Suprapubic skin (tissue), 4 donors: ENCODE data around the gene STXBP4. TPM values are rescaled to one million over a fixed set of nuclear protein-coding genes. Genes with fewer than 3 reads are reported as not detected.

ENCODE experiments used
- DNase-seq, 2 donors: peaks; one replicate each; pipeline ENCODE4 v3.0.0-alpha.2; 2019; ENCODE audit warnings: low spot score in 2 of 2
- H3K27ac ChIP-seq: fragments of 200-600 bp; sonication (generic); one replicate; pipeline ENCODE4 v1.5.1; 2019
- H3K27me3 ChIP-seq: fragments of 200-600 bp; sonication (generic); one replicate; pipeline ENCODE4 v1.5.1; 2019
- H3K36me3 ChIP-seq: fragments of 200-600 bp; sonication (generic); one replicate; pipeline ENCODE4 v1.5.1; 2019
- H3K4me1 ChIP-seq: fragments of 200-600 bp; sonication (generic); one replicate; pipeline ENCODE4 v1.5.1; 2019
- H3K4me3 ChIP-seq: fragments of 200-600 bp; sonication (generic); one replicate; pipeline ENCODE4 v1.5.1; 2019; ENCODE audit warnings: mild to moderate bottlenecking
- H3K9me3 ChIP-seq: fragments of 200-600 bp; sonication (generic); one replicate; pipeline ENCODE4 v1.5.1; 2019
- CTCF ChIP-seq, 2 donors: fragments of 200-600 bp in 1 of 2; fragments of 450-650 bp in 1 of 2; sonication (generic) in 1 of 2; IDR thresholded peaks; one replicate each; pipeline ENCODE4 v1.5.1; 2016 to 2019; ENCODE audit warnings: antibody characterized with exemption in 2 of 2, mild to moderate bottlenecking in 1 of 2, moderate library complexity in 1 of 2
- EP300 ChIP-seq: sonication (generic); formaldehyde crosslinking; IDR thresholded peaks from one replicate; pipeline ENCODE4 v1.6.1; 2017; ENCODE audit warnings: antibody characterized with exemption
- POLR2A ChIP-seq, 2 donors: fragments of 450-650 bp; IDR thresholded peaks; one replicate each; pipeline ENCODE4 v1.6.1; 2017; ENCODE audit warnings: antibody characterized with exemption in 2 of 2, mild to moderate bottlenecking in 2 of 2, moderate library complexity in 2 of 2
- POLR2AphosphoS5 ChIP-seq, 3 donors: sonication (generic); formaldehyde crosslinking; IDR thresholded peaks; one replicate each; pipeline ENCODE4 v1.6.1; 2017; ENCODE audit warnings: antibody characterized with exemption in 3 of 3
- WGBS: methylation state at CpG from one replicate; pipeline ENCODE4 v1.1.5; 2018; 5-methylcytosine and 5-hydroxymethylcytosine counted together
- total RNA-seq, 4 donors: library from RNA; depleted of rRNA; stranded (reverse); fragments of >200 nt; gene quantifications; one replicate each; pipeline ENCODE4 v1.1.0, GENCODE V29; 2016

STXBP4 gene
- total RNA-seq, 4 donors from 2014 or later, result 1.6 to 29.4 (median 7.4) TPM

- H3K4me1 ChIP-seq, result no peaks in the 10 kb centered on the region
- H3K27me3 ChIP-seq, result no peaks in the 10 kb centered on the region
- no peak overlapping the region for H3K27ac ChIP-seq
- DNase-seq, result no peak
- no peaks in the 10 kb centered on the region for H3K9me3 ChIP-seq
- H3K36me3 ChIP-seq, result no peaks in the 10 kb centered on the region
- TF ChIP-seq POLR2A (IDR thresholded peaks at IDR 0.05) (no peak), CTCF (IDR thresholded peaks at IDR 0.05) (no peak), POLR2AphosphoS5 (IDR thresholded peaks at IDR 0.05) (no peak), EP300 (no peak)
- no peak overlapping the region for H3K4me3 ChIP-seq
Observed at GRCh38 chr17:55121268-55121667, 152.7 kb downstream of the STXBP4 start.

GRCh38 chr17:55122114-55122513 lies 153.5 kb downstream of the STXBP4 start:
- 90% methylated on average over 2 of the region's 2 CpGs for WGBS
- no peak overlapping the region for H3K27ac ChIP-seq
- TF ChIP-seq POLR2A (IDR thresholded peaks at IDR 0.05), result no peak
- no peak for TF ChIP-seq EP300
- TF ChIP-seq POLR2AphosphoS5 (IDR thresholded peaks at IDR 0.05), result no peak
- no peak for TF ChIP-seq CTCF (IDR thresholded peaks at IDR 0.05)

GRCh38 chr17:55124730-55125360 lies 156.3 kb downstream of the STXBP4 start:
- no peaks in the 10 kb centered on the region for H3K9me3 ChIP-seq
- H3K4me1 ChIP-seq, result no peaks in the 10 kb centered on the region
- no peak for TF ChIP-seq CTCF (IDR thresholded peaks at IDR 0.05)
- no peak for TF ChIP-seq POLR2A (IDR thresholded peaks at IDR 0.05)
- no peak for TF ChIP-seq EP300
- TF ChIP-seq POLR2AphosphoS5 (IDR thresholded peaks at IDR 0.05), result no peak
- H3K27ac ChIP-seq, result no peak overlapping the region
- no peaks in the 10 kb centered on the region for H3K27me3 ChIP-seq
- WGBS, result 98% methylated on average over 3 of the region's 3 CpGs
- H3K4me3 ChIP-seq, result no peak overlapping the region
- no peaks in the 10 kb centered on the region for H3K36me3 ChIP-seq
- DNase-seq, result no peak

More at GRCh38 chr17:55122114-55122513, 153.5 kb downstream of the STXBP4 start:
- Histone ChIP-seq H3K27me3 (no peaks in the 10 kb centered on the region), H3K4me3 (no peak overlapping the region), H3K9me3 (no peaks in the 10 kb centered on the region), H3K36me3 (no peaks in the 10 kb centered on the region), H3K4me1 (no peaks in the 10 kb centered on the region)
- no peak for DNase-seq

- H3K4me1 ChIP-seq, result no peaks in the 10 kb centered on the region
- no peak overlapping the region for H3K4me3 ChIP-seq
- TF ChIP-seq CTCF (IDR thresholded peaks at IDR 0.05) (no peak), POLR2AphosphoS5 (IDR thresholded peaks at IDR 0.05) (no peak), EP300 (no peak), POLR2A (IDR thresholded peaks at IDR 0.05) (no peak)
- 97% methylated on average over 2 of the region's 2 CpGs for WGBS
- no peaks in the 10 kb centered on the region for H3K27me3 ChIP-seq
- no peaks in the 10 kb centered on the region for H3K36me3 ChIP-seq
- no peaks in the 10 kb centered on the region for H3K9me3 ChIP-seq
- no peak overlapping the region for H3K27ac ChIP-seq
- no peak for DNase-seq
Observed at GRCh38 chr17:55133583-55133982, 165.0 kb downstream of the STXBP4 start.

GRCh38 chr17:55134486-55135157 lies 166.1 kb downstream of the STXBP4 start:
- Histone ChIP-seq H3K27me3 (no peaks in the 10 kb centered on the region), H3K4me1 (no peaks in the 10 kb centered on the region), H3K36me3 (no peaks in the 10 kb centered on the region), H3K4me3 (no peak overlapping the region), H3K9me3 (no peaks in the 10 kb centered on the region), H3K27ac (no peak overlapping the region)
- 57% methylated on average over 1 of the region's 1 CpG for WGBS
- no peak for TF ChIP-seq CTCF (IDR thresholded peaks at IDR 0.05)
- TF ChIP-seq EP300, result no peak
- TF ChIP-seq POLR2AphosphoS5 (IDR thresholded peaks at IDR 0.05), result no peak
- no peak for TF ChIP-seq POLR2A (IDR thresholded peaks at IDR 0.05)
- DNase-seq, result no peak
